GM21576 (cell line): ENCODE data around the gene RNU6-8.

Source experiments
- ATAC-seq: cut with Tn5 transposase; IDR thresholded peaks from one replicate; pipeline ENCODE4 v1.9.1; 2021; ENCODE audit warnings: mild to moderate bottlenecking, moderate library complexity; ENCODE audit not compliant: unreplicated experiment

RNU6-8 gene

DNA sequence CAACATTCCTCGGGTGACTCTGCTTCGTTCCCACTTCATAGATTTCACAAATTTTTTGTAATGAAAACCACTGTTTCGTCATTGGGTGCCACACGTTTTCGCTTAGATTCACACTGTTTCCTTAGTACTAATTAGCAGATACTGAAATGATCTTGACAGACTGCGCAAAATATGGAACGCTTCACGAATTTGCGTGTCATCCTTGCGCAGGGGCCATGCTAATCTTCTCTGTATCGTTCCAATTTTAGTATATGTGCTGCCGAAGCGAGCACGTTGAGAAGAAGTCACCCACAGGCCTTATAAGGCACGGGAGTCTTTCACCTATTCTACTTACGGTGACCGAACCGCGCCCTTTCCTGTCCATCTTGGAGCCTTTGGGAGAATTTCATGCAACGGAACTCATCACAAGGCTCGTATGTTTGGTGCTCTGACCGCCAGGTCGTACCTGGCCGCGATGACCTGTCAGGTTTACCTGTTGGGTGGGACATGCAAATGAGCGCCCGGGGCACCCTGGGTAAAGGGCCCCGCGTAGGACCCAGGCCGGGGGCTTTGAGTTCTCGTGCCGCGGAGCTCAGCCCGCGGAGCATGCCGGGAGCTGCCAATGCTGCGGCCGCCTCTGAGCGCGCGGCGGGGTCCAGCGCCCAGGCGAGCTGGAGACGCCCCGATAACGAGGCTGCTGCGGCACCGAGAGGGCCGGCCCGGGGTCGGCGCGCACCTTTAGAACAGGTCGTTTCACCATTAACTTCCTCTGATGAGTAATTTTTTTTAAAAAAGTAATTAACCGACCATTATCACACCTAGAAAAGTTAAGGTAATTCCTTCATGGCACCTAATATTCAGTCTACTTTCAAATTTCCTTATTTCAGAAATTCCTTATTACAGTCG lies at the start of gene RNU6-8:
Gene RNU6-8 (minus strand): TSS at position 272 of the 885 bp plus-strand sequence.
- ATAC-seq: peak; percentile 49

- ATAC-seq: peak; percentile 83
Observed at GRCh38 chr14:32252030-32252670, 49.1 kb upstream of the RNU6-8 start.

GRCh38 chr14:32251530-32251929 lies 48.5 kb upstream of the RNU6-8 start:
- ATAC-seq: no peak

GRCh38 chr14:32250681-32251080 lies 47.6 kb upstream of the RNU6-8 start:
- no peak for ATAC-seq

- no peak for ATAC-seq
Observed at GRCh38 chr14:32249780-32250179, 46.7 kb upstream of the RNU6-8 start.

DNA sequence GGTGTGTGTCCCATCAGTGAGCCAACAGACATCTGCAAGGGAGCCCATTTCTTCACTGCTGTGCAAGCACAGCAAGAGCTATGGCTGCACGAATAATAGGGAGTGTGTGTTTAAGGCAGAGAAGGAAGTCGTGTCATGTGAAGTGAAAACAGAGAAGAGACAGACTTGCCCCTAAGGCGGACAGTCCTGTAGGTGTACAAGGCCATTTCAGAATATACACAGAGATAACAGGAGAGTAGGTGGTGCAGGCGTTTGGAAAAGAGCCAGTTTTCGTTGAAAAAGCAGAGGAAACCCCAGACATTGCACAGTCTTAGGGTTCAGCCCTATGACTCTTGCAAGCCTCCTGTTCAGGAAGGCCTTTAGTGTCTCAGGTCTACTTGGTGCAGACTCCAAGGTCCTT lies 46.3 kb upstream of the RNU6-8 start:
- no peak for ATAC-seq

- ATAC-seq: no peak
Observed at GRCh38 chr14:32246751-32247150, 43.7 kb upstream of the RNU6-8 start.

DNA sequence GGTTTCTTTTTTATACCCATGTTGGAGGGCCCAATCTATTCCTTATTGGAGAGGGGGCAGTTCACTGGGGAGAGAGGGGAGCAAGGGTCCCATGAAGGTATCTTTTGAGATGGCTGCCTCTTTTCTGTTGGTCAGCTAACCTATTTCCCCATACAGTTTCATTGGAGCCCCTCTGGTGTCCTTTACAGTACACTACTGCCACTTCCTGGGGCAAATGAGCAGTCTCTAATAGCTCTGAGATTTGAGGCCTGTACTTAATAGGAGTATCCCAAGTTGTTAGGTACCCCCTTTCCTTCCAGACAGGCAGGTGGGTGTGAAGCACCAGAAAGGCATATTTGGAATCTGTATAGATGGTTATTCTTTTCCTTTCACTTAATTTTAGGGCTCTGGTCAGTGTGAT lies 41.3 kb upstream of the RNU6-8 start:
- no peak for ATAC-seq

- ATAC-seq: no peak
Observed at GRCh38 chr14:32233260-32233659, 30.2 kb upstream of the RNU6-8 start.

DNA sequence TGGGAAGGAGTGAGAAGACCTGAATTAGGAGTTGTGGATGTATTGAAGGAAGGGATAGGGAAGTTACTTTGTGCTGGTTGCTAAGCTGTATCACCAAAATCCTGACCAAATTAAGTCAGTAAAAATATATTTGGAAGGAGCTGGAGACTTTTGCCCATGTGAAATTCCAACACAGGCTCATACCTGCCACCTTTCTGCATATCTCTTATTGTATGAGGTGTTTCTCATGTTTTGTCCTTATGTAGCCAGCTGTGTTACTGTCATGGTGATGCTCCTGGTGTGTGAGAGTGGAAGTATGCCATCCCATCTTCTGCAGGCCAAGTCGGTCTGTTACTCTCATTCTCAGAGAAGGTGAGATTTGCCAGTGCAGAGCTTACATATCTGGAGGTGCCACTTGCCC lies 29.4 kb upstream of the RNU6-8 start:
- ATAC-seq: no peak

- no peak for ATAC-seq
Observed at GRCh38 chr14:32230695-32231280, 27.7 kb upstream of the RNU6-8 start.

DNA sequence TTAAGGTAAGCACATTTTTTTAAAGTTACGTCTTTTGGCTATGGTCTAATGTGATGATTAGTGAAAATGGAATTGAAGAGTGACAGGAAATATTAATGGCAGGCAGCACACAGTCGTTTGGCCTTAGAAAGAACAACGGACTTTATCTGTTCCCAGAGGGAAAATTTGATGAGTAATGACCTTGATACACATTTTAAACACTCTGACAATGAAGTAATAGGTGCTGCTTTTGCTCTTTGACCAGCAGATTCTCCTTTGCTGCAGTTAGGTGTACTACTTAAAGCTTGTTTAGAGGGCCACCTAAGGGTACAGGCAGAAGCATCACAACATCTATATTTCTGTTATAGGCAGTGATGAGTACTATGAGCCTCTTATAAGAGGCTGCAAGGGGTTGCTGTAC lies 27.1 kb upstream of the RNU6-8 start:
- no peak for ATAC-seq

DNA sequence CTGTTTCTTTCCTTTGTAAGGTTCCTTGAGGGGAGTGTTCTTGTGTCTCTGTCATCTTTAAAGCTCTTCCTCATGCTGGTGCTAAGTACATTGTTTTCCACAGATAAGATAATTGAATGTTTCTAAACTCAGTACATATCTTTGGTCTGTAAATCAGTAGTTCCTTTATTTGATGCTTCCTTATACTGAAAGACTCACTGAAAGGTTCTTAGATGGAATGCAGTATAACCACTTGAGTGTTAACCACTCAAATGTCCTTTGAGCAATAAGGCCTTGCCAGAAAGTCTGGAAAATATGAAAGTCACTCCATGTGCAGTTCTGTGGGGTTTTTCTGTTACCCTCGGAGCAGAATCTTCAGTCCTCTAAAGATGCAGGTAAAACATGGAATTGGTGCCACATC lies 23.0 kb upstream of the RNU6-8 start:
- no peak for ATAC-seq

DNA sequence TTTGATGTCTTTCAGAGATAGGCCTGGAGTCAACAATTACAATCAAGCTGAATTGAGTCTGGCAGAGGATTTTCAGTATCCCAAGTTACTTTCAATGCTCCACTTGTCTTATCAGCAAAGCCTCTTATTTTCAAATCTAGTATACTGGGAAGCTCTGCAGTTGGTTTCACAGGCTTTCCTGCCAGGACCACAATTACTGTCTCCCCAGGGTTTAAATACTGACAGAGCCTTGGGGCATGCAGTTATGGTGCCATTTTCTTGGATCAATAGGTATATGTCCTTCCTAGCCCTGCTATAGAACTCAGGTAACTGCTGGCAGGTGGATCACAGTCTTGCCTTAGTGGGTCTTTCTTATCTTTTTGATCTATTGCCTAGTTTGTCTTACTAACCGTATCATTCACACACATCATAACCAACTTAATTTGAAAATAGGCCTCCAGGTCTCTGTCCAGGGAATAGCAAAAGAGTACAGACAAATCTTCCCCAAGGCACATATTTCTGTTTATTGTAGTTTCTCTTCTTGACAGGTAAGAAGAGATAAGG lies 22.4 kb upstream of the RNU6-8 start:
- no peak for ATAC-seq

DNA sequence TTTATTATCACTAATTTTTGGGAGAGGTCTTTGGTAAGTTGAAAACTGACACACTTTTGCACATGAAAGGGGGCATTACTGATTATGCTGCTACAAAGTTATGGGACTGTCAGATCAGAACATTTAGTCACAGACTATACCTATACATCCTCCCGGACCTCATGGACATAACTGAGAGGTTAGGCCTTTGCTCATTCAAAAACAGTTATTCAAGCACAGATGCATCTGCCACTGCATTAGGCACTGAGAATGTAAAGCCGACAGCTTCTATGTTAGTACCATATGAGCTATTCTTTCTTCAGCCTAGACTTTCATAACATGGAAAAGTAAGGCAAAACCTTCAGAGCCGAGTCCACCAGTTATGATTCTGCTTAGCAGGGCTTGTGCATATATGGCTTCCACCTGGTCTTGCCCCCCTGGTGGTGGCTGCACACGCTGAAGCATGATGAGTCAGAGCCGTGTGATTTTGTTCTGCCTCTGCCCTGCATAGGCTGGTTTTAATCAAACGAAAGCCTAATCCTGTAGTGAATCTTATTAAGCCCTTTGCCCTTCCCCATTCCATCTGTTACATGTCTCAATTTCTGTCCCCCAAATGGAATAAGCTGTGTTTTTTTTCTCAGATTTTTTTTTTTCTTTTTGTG lies 21.8 kb upstream of the RNU6-8 start:
- no peak for ATAC-seq

DNA sequence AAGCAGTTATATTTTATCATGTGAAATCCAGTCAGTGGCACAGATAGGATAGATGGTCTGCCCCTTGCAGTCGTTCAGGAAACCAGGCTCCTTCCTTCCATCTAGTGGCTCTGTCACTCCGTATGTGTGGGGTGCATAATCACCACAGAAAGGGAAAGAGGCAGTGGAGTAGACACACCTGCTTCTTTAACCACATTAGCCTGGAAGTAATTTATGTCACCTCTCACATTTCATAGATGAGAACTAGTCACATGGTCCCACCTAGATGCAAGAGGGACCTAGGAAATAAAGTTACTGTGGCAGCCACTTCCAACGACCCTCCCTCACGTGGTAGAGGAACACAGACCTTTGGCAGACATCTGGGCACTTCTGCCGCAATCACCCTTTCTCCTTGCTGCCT lies 14.2 kb upstream of the RNU6-8 start:
- ATAC-seq: no peak

- ATAC-seq: no peak
Observed at GRCh38 chr14:32212833-32213232, 9.8 kb upstream of the RNU6-8 start.

DNA sequence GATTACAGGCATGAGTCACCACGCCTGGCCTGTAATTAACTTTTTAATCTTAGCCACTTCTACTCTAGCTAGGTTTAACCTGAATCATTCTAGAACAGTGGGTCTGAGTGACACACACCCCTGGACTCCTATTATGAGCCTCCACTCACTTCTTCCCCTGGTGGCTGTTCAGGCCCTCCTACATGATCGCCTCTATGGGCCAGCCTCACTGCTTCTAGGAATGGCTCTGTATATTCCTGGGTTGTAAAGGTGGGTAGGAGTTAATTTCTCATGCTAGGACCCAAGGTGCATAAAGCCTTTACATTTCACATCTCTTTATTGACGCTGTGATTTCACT lies 8.0 kb upstream of the RNU6-8 start:
- ATAC-seq: no peak

DNA sequence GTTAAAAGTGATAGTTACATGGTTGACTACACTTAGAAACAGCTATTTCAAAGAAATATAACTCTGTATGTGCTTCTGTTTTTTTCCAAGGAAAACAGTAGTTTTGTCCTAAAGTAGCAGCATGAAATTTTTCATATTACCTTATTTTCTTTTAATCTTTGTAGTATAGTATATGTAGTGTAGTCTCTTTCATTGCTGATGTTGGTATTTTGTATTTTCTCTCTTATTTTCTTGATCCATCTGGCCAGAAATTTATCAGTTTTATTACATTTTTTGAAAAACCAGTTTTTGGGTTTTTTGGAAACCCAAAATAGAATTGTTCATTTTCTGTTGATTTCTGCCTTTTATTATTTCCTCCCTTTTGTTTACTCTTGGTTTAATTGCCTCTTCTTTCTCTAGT lies 6.4 kb upstream of the RNU6-8 start:
- ATAC-seq: no peak

DNA sequence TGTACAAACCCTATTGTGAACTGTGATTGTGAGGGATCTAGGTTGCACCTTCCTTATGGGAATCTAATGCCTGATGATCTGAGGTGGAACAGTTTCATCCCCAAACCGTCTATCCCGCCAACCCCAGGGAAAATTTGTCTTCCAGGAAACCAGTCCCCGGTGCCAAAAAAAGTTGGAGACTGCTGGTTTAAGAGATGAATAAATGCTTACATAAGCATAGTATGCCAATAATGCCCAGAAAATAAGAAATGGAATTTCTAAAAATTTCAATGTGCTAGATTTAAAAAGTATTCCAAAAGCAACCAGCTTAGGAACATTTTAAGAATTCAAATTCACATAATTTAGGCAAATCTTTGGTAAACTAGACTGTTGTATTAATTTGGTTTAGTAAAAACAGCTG lies 5.4 kb upstream of the RNU6-8 start:
- ATAC-seq: no peak

DNA sequence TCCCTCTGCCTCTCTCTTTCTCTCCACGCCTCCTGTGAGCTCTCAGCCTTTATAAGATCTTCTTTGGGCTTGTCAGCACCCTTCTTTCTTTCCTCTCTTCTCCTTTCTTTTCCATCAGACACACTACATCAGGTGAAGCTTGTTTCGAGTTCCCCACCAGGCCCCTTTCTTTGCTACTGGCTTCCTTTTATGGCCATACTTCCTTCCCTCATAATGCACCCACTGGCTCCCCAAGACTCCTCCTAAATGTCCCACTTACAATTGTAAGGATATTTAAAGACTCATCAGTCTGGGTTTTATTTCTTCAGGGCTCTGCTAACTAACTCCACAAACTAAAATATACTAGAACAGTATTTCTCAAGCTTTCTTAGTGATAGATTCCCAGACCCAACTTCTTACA lies 3.5 kb upstream of the RNU6-8 start:
- no peak for ATAC-seq
